K562 (cell line): Measurements from ENCODE around the gene SIRT7. TPM values are rescaled to one million over a fixed set of nuclear protein-coding genes. Genes with fewer than 3 reads are reported as not detected.
A peak's percentile ranks its signal among the peaks of the same experiment; 100 is the strongest.

Source experiments
- ATAC-seq: fragments of 200-7000 bp; cut with Tn5 transposase; 3 replicates; pipeline ENCODE4 v1.9.1; 2020; ENCODE audit warnings: moderate library complexity
- BruUV-seq: library from RNA; stranded (reverse); fragments of 400-500 nt; replicated peaks from 2 replicates; lab custom pipeline; 2021; lab: Mats Ljungman, UMichigan
- CTCF ChIA-PET: fragments of 300-600 bp; formaldehyde crosslinking; extraction: SDS; loops from one replicate; lab custom pipeline; 2021; ENCODE audit warnings: low intra/inter-chr PET ratio; lab: Yijun Ruan, JAX
- POLR2A ChIA-PET: fragments of 300-600, 350-650 bp; sonication (Branson Sonifier 250); formaldehyde crosslinking; extraction: SDS; loops from one replicate; lab custom pipeline; 2021; ENCODE audit warnings: antibody characterized with exemption, inconsistent platforms; lab: Yijun Ruan, JAX
- DNase-seq, 4 experiments: peaks; one replicate each; pipeline versions ENCODE4 v3.0.0 to v3.0.0-alpha.2; 2011 to 2018; ENCODE audit warnings: low spot score in 3 of 4, mixed read lengths in 3 of 4; ENCODE audit errors: extremely low read depth in 1 of 4
- FAIRE-seq: peaks from 2 replicates; lab custom pipeline; 2011; peaks lifted over from hg19 to GRCh38; lab: Jason Lieb, UNC
- H2AFZ ChIP-seq: 2 replicates; pipeline ENCODE4 v1.6.0; 2011; ENCODE audit warnings: low read depth, low read length, control low read depth, inconsistent platforms
- H3K27ac ChIP-seq: fragments of 200-600 bp; 3 replicates; pipeline ENCODE4 v1.8.0; 2011; ENCODE audit warnings: low read depth, mild to moderate bottlenecking, control low read depth, inconsistent platforms, low read length, moderate library complexity, mixed read lengths; ENCODE audit errors: extremely low read depth
- H3K27me3 ChIP-seq, 2 experiments: fragments of 300-600 bp in 1 of 2; 2 replicates in 1 of 2; 3 replicates in 1 of 2; pipeline versions ENCODE4 v1.6.0 to v1.8.0; 2011; ENCODE audit warnings: inconsistent platforms in 2 of 2, low read length in 2 of 2, mild to moderate bottlenecking in 1 of 2, mixed read lengths in 1 of 2, moderate library complexity in 1 of 2; ENCODE audit not compliant: control insufficient read depth in 2 of 2, insufficient read depth in 2 of 2
- H3K36me3 ChIP-seq: fragments of 300-600 bp; 3 replicates; pipeline ENCODE4 v1.8.0; 2011; ENCODE audit warnings: mild to moderate bottlenecking, low read length, inconsistent platforms; ENCODE audit not compliant: control insufficient read depth, insufficient read depth
- H3K4me1 ChIP-seq, 2 experiments: fragments of 200-600 bp in 1 of 2; replicated peaks in 1 of 2; 2 replicates in 1 of 2; 3 replicates in 1 of 2; pipeline versions ENCODE4 v1.5.1 to v1.8.0; 2011; ENCODE audit warnings: inconsistent platforms in 2 of 2, low read length in 2 of 2, mild to moderate bottlenecking in 1 of 2, mixed read lengths in 1 of 2, moderate library complexity in 1 of 2; ENCODE audit not compliant: control insufficient read depth in 2 of 2, insufficient read depth in 2 of 2
- H3K4me2 ChIP-seq: 2 replicates; pipeline ENCODE4 v1.6.1; 2011; ENCODE audit warnings: low read length, control low read depth, inconsistent platforms, mixed read lengths; ENCODE audit not compliant: insufficient read depth
- H3K4me3 ChIP-seq: fragments of 200-600 bp; sonication (generic), shearing (Covaris generic); 2 replicates; pipeline ENCODE4 v1.5.1; 2016; ENCODE audit warnings: control low read depth, inconsistent platforms
- H3K79me2 ChIP-seq: fragments of 200-600 bp; 3 replicates; pipeline ENCODE4 v1.8.0; 2011; ENCODE audit warnings: low read length, inconsistent platforms; ENCODE audit not compliant: control insufficient read depth, insufficient read depth
- H3K9ac ChIP-seq, 2 experiments: 2 replicates each; pipeline versions ENCODE4 v1.6.0 to v1.6.1; 2011; ENCODE audit warnings: low read depth in 2 of 2, low read length in 2 of 2, control low read depth in 1 of 2, inconsistent platforms in 1 of 2, mild to moderate bottlenecking in 1 of 2, mixed read lengths in 1 of 2; ENCODE audit not compliant: insufficient read depth in 1 of 2
- H3K9me1 ChIP-seq: one replicate; pipeline ENCODE4 v1.6.0; 2011; ENCODE audit warnings: inconsistent platforms, mild to moderate bottlenecking, low read length, moderate library complexity; ENCODE audit not compliant: control insufficient read depth, insufficient read depth
- H3K9me3 ChIP-seq: replicated peaks from 2 replicates; pipeline ENCODE4 v1.5.1; 2011; ENCODE audit warnings: low read depth, low read length, inconsistent platforms; ENCODE audit not compliant: control insufficient read depth, insufficient read depth
- H4K20me1 ChIP-seq: replicated peaks from 2 replicates; pipeline ENCODE4 v1.6.1; 2011; ENCODE audit warnings: low read length, inconsistent platforms, mixed read lengths; ENCODE audit not compliant: control insufficient read depth, insufficient read depth
- CBFA2T2 ChIP-seq: fragments of 450-650 bp; conservative IDR thresholded peaks from 2 replicates; pipeline ENCODE4 v1.6.1; 2017; ENCODE audit warnings: mild to moderate bottlenecking
- FIP1L1 ChIP-seq: fragments of 200-400 bp; formaldehyde crosslinking; IDR thresholded peaks from 2 replicates; pipeline ENCODE4 v1.6.1; 2018; ENCODE audit warnings: mild to moderate bottlenecking, low read depth, low read length; ENCODE audit not compliant: poor library complexity, severe bottlenecking
- HINFP ChIP-seq: fragments of 450-650 bp; conservative IDR thresholded peaks from 2 replicates; pipeline ENCODE4 v1.6.1; 2016; ENCODE audit warnings: missing genetic modification characterization, low read depth, mild to moderate bottlenecking, control low read depth, missing compliant biosample characterization
- HNRNPK ChIP-seq: fragments of 200-400 bp; formaldehyde crosslinking; IDR thresholded peaks from one replicate; pipeline ENCODE4 v1.6.1; 2018; ENCODE audit warnings: mild to moderate bottlenecking, low read depth, low read length; ENCODE audit not compliant: poor library complexity, severe bottlenecking
- PHB ChIP-seq: fragments of 250-450 bp; sonication (Bioruptor Pico); IDR thresholded peaks from 2 replicates; pipeline ENCODE4 v1.5.0; 2021
- POLR2G ChIP-seq: fragments of 200-400 bp; formaldehyde crosslinking; IDR thresholded peaks from 2 replicates; pipeline ENCODE4 v1.6.1; 2017; ENCODE audit warnings: low read depth, mild to moderate bottlenecking, antibody characterized with exemption, low read length, moderate library complexity
- RBFOX2 ChIP-seq: fragments of 200-400 bp; formaldehyde crosslinking; IDR thresholded peaks from 2 replicates; pipeline ENCODE4 v1.6.1; 2017; ENCODE audit warnings: low read depth, mild to moderate bottlenecking, low read length, moderate library complexity
- SMARCE1 ChIP-seq: fragments of 450-650 bp; IDR thresholded peaks from 2 replicates; pipeline ENCODE4 v1.7.1; 2016; ENCODE audit warnings: mild to moderate bottlenecking
- TFAP4 ChIP-seq: sonication (generic); formaldehyde crosslinking; IDR thresholded peaks from 2 replicates; pipeline ENCODE4 v1.8.0; 2022; ENCODE audit warnings: missing genetic modification reagents, mild to moderate bottlenecking, moderate library complexity, borderline replicate concordance
- ZBTB7A ChIP-seq: IDR thresholded peaks from 2 replicates; pipeline ENCODE4 v1.6.1; 2011; ENCODE audit warnings: low read depth, mild to moderate bottlenecking, low read length, moderate library complexity, borderline replicate concordance; ENCODE audit not compliant: control insufficient read depth
- ZNF561 ChIP-seq: fragments of 450-650 bp; formaldehyde crosslinking; conservative IDR thresholded peaks from 2 replicates; pipeline ENCODE4 v1.4.0; 2020; ENCODE audit warnings: mild to moderate bottlenecking, moderate library complexity
- ZNF696 ChIP-seq: fragments of 250-450 bp; sonication (Bioruptor Pico); conservative IDR thresholded peaks from 2 replicates; pipeline ENCODE4 v1.4.0; 2020; ENCODE audit warnings: mild to moderate bottlenecking, moderate library complexity
- WGBS: fragments of 100-300 bp; shearing (Covaris generic); methylation state at CpG from one replicate; pipeline ENCODE4 v1.1.6; 2016; ENCODE audit warnings: low coverage, mixed read lengths; ENCODE audit not compliant: insufficient coverage; ENCODE audit errors: missing lambda C conversion rate; 5-methylcytosine and 5-hydroxymethylcytosine counted together
- in situ Hi-C: fragments of 300-500 bp; cut with MboI; formaldehyde crosslinking; loops from 4 replicates; pipeline ENCODE4 v1.15.0; 2018; ENCODE audit warnings: inconsistent platforms, mixed read lengths
- intact Hi-C: fragments of 100-400 bp; cut with micrococcal nuclease; formaldehyde crosslinking; loops from 2 replicates; pipeline ENCODE4 v1.14.2; 2022
- polyA plus RNA-seq, 8 experiments: library from polyadenylated mRNA; depleted of rRNA in 4 of 8; stranded (reverse) in 5 of 8; unstranded in 3 of 8; fragments of >200 nt; fragmentation: Nextera tagmentation in 2 of 8; fragmentation: Illumina TruSeq in 1 of 8; extraction: Ambion mirVana in 2 of 8; extraction: Trizol in 1 of 8; gene quantifications; 2 replicates each; pipeline versions ENCODE4 v1.2.1 to v1.2.3, GENCODE V29; 2011 to 2014; ENCODE audit warnings: inconsistent platforms in 1 of 8, missing spikeins in 1 of 8
- total RNA-seq, 7 experiments: library from RNA; depleted of rRNA in 6 of 7; stranded (reverse); fragments of >200 nt in 6 of 7; fragmentation: Illumina TruSeq in 2 of 7; extraction: Trizol in 2 of 7; gene quantifications; 2 replicates each; pipeline versions ENCODE4 v1.2.1 to v1.2.3, GENCODE V29; 2011 to 2021; ENCODE audit warnings: low replicate concordance in 1 of 7
- TF ChIP-seq, protein P1 (sequence below): sonication (generic); formaldehyde crosslinking; IDR thresholded peaks from 2 replicates; pipeline ENCODE4 v1.8.1; 2023; ENCODE audit warnings: mild to moderate bottlenecking, missing genetic modification reagents
- TF ChIP-seq, protein P2 (sequence below): IDR thresholded peaks from 2 replicates; pipeline ENCODE4 v1.6.1; 2016; ENCODE audit warnings: missing genetic modification characterization, missing compliant biosample characterization

SIRT7 gene
- total and polyA plus RNA-seq, 9 of the 15 experiments (the other 6 are each of a cell fraction or from before 2014, with no cell fraction given), result 1.6 to 54.8 (median 20.3) TPM

GRCh38 chr17:81966343-81967243 is 48.6 kb upstream of the SIRT7 start:
- Histone ChIP-seq H3K36me3 (no peaks in the 10 kb centered on the region), H3K4me1 (peaks cover 9 to 62% of the 10 kb centered on the region in 2 experiments), H3K79me2 (no peaks in the 10 kb centered on the region), H4K20me1 (no peaks in the 10 kb centered on the region), H3K4me2 (no peak overlapping the region), H3K4me3 (no peak overlapping the region), H3K9ac (peak overlapping the region in 1 of 2 experiments; percentile 90; a peak in 2 of 4 replicates), H3K27ac (peak overlapping the region; percentile 41; the same call in 1 of the 3 replicates), H3K9me3 (no peaks in the 10 kb centered on the region), H3K9me1 (no peaks in the 10 kb centered on the region), H3K27me3 (no peaks in the 10 kb centered on the region), H2AFZ (peak overlapping the region; percentile 24; the same call in 1 of the 2 replicates)
- peak; percentile 5; the same call in 1 of the 3 replicates for ATAC-seq
- intact Hi-C loops, result no loop called here
- in situ Hi-C loops, result no loop called here
- CTCF ChIA-PET, result interaction anchor here (0.6 kb wide), 1 partner anchor 79 kb away, joined by 7 read pairs; no protein-coding TSS in a partner anchor
- FAIRE-seq, result no peak
- no TSS peak for BruUV-seq
- WGBS, result 75% methylated on average over 28 of the region's 41 CpGs
- POLR2A ChIA-PET, result no interaction called here
- DNase-seq, result no peak
- TF ChIP-seq, protein P1, sequence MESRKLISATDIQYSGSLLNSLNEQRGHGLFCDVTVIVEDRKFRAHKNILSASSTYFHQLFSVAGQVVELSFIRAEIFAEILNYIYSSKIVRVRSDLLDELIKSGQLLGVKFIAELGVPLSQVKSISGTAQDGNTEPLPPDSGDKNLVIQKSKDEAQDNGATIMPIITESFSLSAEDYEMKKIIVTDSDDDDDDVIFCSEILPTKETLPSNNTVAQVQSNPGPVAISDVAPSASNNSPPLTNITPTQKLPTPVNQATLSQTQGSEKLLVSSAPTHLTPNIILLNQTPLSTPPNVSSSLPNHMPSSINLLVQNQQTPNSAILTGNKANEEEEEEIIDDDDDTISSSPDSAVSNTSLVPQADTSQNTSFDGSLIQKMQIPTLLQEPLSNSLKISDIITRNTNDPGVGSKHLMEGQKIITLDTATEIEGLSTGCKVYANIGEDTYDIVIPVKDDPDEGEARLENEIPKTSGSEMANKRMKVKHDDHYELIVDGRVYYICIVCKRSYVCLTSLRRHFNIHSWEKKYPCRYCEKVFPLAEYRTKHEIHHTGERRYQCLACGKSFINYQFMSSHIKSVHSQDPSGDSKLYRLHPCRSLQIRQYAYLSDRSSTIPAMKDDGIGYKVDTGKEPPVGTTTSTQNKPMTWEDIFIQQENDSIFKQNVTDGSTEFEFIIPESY (CRISPR knock-in tag), result peak; percentile 99
- TF ChIP-seq SMARCE1 (no peak), ZNF561 (CRISPR knock-in tag) (no peak), CBFA2T2 (peak; percentile 39; the same call in 1 of the 2 replicates), PHB (CRISPR knock-in tag) (no peak), RBFOX2 (0 out of 2 replicates have a peak, but pooled peaks have one; percentile 18), POLR2G (no peak; the same call in 1 of the 2 replicates), ZNF696 (CRISPR knock-in tag) (no peak), TFAP4 (CRISPR knock-in tag) (peak; percentile 63), HNRNPK (peak; percentile 38), ZBTB7A (peak; percentile 29; the same call in 1 of the 2 replicates), HINFP (tag) (no peak), FIP1L1 (peak; percentile 41)
- TF ChIP-seq, protein P2, sequence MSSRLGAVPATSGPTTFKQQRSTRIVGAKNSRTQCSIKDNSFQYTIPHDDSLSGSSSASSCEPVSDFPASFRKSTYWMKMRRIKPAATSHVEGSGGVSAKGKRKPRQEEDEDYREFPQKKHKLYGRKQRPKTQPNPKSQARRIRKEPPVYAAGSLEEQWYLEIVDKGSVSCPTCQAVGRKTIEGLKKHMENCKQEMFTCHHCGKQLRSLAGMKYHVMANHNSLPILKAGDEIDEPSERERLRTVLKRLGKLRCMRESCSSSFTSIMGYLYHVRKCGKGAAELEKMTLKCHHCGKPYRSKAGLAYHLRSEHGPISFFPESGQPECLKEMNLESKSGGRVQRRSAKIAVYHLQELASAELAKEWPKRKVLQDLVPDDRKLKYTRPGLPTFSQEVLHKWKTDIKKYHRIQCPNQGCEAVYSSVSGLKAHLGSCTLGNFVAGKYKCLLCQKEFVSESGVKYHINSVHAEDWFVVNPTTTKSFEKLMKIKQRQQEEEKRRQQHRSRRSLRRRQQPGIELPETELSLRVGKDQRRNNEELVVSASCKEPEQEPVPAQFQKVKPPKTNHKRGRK, result no peak
